GM18873 (cell line): ENCODE data around the gene CNIH2.
A peak's percentile ranks its signal among the peaks of the same experiment; 100 is the strongest.
"Not testable (repeated sequence)": the region's sequence is repeated elsewhere in the genome, so short reads cannot be mapped to it uniquely, and the experiment has no call there.

Experiments used
- ATAC-seq: cut with Tn5 transposase; IDR thresholded peaks from one replicate; pipeline ENCODE4 v1.9.1; 2021; ENCODE audit warnings: mild to moderate bottlenecking, moderate library complexity, moderate number of reproducible peaks; ENCODE audit not compliant: unreplicated experiment, low FRiP score

The CNIH2 gene

GRCh38 chr11:66312549-66313320 is 34.8 kb downstream of the CNIH2 start:
- peak; percentile 36 for ATAC-seq

GRCh38 chr11:66313321-66314185 is 35.6 kb downstream of the CNIH2 start:
- ATAC-seq = no peak

GRCh38 chr11:66314186-66314501 is 36.2 kb downstream of the CNIH2 start:
- no peak for ATAC-seq

GRCh38 chr11:66314561-66315497 is 36.9 kb downstream of the CNIH2 start:
- no peak for ATAC-seq

GRCh38 chr11:66315498-66315885 is 37.5 kb downstream of the CNIH2 start:
- ATAC-seq = no peak

- no peak for ATAC-seq
Observed at GRCh38 chr11:66315921-66316811, 38.2 kb downstream of the CNIH2 start.

GRCh38 chr11:66316849-66317251 is 38.9 kb downstream of the CNIH2 start, which contains the start of gene CD248:
Gene CD248, minus strand, starts transcription at chr11:66317044. Its CDS starts 17 bp downstream, at chr11:66317027.
- ATAC-seq = no peak

- ATAC-seq = no peak
Observed at GRCh38 chr11:66317322-66317722, 39.3 kb downstream of the CNIH2 start.

GRCh38 chr11:66317723-66318599 is 40.0 kb downstream of the CNIH2 start:
- no peak for ATAC-seq

GRCh38 chr11:66318600-66318970 is 40.6 kb downstream of the CNIH2 start:
- ATAC-seq = no peak

GRCh38 chr11:66320289-66320688 is 42.3 kb downstream of the CNIH2 start:
- not testable (repeated sequence) for ATAC-seq

- not testable (repeated sequence) for ATAC-seq
Observed at GRCh38 chr11:66320748-66321147, 42.8 kb downstream of the CNIH2 start.

GRCh38 chr11:66321606-66322005 is 43.6 kb downstream of the CNIH2 start:
- no peak for ATAC-seq

- no peak for ATAC-seq
Observed at GRCh38 chr11:66322732-66323427, 44.9 kb downstream of the CNIH2 start.

- no peak for ATAC-seq
Observed at GRCh38 chr11:66323684-66324083, 45.7 kb downstream of the CNIH2 start.

GRCh38 chr11:66324664-66325063 is 46.7 kb downstream of the CNIH2 start:
- ATAC-seq = no peak

GRCh38 chr11:66325263-66325671 is 47.3 kb downstream of the CNIH2 start:
- no peak for ATAC-seq
